ENCODE measurements around the gene ADGB. TPM values are rescaled to one million over a fixed set of nuclear protein-coding genes. Genes with fewer than 3 reads are reported as not detected.

Gene ADGB
- total and polyA plus RNA-seq, 9 of the 15 experiments (the other 6 are each of a cell fraction or from before 2014, with no cell fraction given) = not detected

- TF ChIP-seq TSHZ1 (CRISPR knock-in tag; IDR thresholded peaks at IDR 0.05) = 0 out of 2 replicates have a peak, but pooled peaks have one; percentile 8
- TF ChIP-seq POLR2H (tag; IDR thresholded peaks at IDR 0.05; ENCODE audit: low read depth) = peak; percentile 48; the same call in 1 of the 2 replicates
- TF ChIP-seq CEBPG (CRISPR knock-in tag; IDR thresholded peaks at IDR 0.05) = no peak
- TF ChIP-seq CEBPG (tag; conservative IDR thresholded peaks at IDR 0.05 in 1 of 2, IDR thresholded peaks at IDR 0.05 in 1 of 2) = no peak
- TF ChIP-seq U2AF2 (optimal IDR thresholded peaks at IDR 0.05; ENCODE audit: low read depth, low read length) = no peak
- TF ChIP-seq FUS (optimal IDR thresholded peaks at IDR 0.05; ENCODE audit: low read depth, low read length) = no peak
- TF ChIP-seq MYNN (IDR thresholded peaks at IDR 0.05) = 0 out of 2 replicates have a peak, but pooled peaks have one; percentile 26
- no peak for TF ChIP-seq MYNN (CRISPR knock-in tag; IDR thresholded peaks at IDR 0.05)
- 0 out of 2 replicates have a peak, but pooled peaks have one; percentile 24 for TF ChIP-seq FOXO4 (CRISPR knock-in tag; IDR thresholded peaks at IDR 0.05)
- no peak for TF ChIP-seq BMI1 (IDR thresholded peaks at IDR 0.05; ENCODE audit: low read length)
- TF ChIP-seq ESRRB (CRISPR knock-in tag; IDR thresholded peaks at IDR 0.05; ENCODE audit: borderline replicate concordance) = peak; percentile 72; the same call in 1 of the 2 replicates
- TF ChIP-seq MAZ (CRISPR knock-in tag; conservative IDR thresholded peaks at IDR 0.05 in 1 of 2, IDR thresholded peaks at IDR 0.05 in 1 of 2) = peak in 1 of 2 experiments; percentile 12; a peak in 1 of 4 replicates
- no peak for TF ChIP-seq POLR3G (IDR thresholded peaks at IDR 0.05; ENCODE audit: extremely low read depth, insufficient read length, insufficient replicate concordance)
- no peak for TF ChIP-seq JUNB (CRISPR knock-in tag; conservative IDR thresholded peaks at IDR 0.05)
Measured at GRCh38 chr6:146861716-146862115, 262.9 kb downstream of the ADGB start (continued).
